Erythroblast (primary cell): ENCODE data around the gene ANO1.

Source experiments
- GATA1 ChIP-seq: IDR thresholded peaks from 2 replicates; pipeline ENCODE4 v1.6.1; 2011; ENCODE audit warnings: low read depth, mild to moderate bottlenecking, control low read depth, low read length, moderate library complexity
- POLR2A ChIP-seq: IDR thresholded peaks from 2 replicates; pipeline ENCODE4 v1.6.1; 2011; ENCODE audit warnings: mild to moderate bottlenecking, low read length

DNA sequence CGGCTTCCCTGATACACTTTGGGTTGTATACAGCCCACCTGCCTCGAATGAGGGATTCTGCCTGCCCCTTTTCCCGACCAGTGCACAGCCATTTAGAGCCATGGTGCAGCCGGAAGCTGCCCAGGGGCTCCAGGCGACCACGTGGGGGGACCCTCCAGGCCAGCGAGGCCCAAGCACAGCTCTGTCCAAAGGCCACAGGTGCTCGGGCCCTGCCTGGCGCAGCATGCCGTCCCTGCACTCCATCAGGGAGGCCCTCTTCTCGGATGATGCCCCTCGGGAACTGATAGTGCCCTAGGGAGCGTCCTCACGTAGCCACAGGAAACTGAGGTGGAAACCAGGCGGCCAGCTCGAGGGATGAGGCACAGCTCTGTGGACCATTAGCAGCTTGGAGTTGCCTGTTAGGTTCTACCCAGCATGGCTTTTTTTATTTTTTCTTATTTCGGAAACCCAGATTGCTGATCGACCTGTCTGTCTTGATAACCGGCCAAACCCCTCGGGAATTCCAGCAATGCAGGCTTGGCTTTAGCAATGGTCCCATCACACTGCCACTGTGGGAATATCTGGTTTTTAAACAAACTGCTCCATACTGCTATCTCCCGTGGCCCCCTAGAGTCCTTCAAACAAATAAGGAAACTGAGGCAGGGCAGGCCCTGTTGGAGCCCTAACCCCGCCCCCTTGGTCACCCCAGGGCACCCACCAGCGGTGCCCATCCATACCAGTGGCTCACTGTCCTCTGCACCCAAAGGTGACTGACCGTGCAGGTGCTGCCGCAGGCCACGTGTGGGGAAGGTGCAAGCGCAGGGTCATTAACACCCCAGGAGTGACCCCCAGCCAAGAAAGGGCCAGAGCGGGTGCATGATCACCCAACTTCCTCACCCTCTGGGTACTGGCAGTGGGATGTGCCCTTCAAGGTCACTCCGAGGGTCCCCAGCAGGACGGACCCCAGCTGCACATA is 8.0 kb downstream of the ANO1 start:
- TF ChIP-seq POLR2A (no peak), GATA1 (no peak)
